Measurements from ENCODE around the gene SLC25A25. TPM values are rescaled to one million over a fixed set of nuclear protein-coding genes. Genes with fewer than 3 reads are reported as not detected.

The SLC25A25 gene
- total and polyA plus RNA-seq, 10 of the 15 experiments (the other 5 are each of a cell fraction or from before 2014, with no cell fraction given), result 0.04 to 17.1 (median 12.4) TPM; not detected in 1

DNA sequence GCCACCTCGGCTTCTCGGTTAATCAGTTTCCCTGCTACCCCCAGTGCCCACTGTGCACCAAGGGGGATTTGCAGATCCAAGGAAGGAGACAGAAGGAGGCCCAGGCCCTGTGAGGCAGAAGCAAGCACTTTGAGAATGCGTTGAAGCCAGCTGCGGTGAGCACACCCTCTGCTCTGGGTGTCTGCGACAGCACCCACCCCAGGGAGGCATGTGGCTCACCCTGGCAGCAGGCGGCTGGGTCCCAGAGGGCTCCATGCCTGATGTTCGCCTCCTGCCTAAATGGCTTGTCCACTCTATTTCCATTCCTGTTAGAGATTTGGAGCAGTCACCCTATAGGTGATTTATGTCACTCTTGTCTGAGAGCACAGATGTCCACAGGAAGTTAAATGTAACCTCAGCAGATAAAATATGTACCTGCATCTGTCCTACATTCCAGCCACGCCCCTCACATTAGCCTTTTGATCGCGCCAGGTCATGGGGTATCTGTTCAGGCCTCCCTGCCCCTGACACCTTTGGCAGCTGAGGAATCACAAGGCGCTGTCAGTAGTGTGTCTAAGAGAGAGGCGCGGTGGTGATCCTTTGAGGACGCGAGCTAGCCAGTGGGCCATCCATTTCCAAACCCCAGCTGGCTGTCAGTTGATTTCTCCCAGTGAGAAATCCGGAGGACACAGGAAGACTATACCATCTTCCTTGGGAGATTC, 31.3 kb downstream of the SLC25A25 start:
- Histone ChIP-seq H3K79me2 (ENCODE audit: control insufficient read depth, insufficient read depth, low read length) (peaks cover 24% of the 10 kb centered on the region), H3K9ac (ENCODE audit: control insufficient read depth, insufficient read depth, low read length) (no peak overlapping the region), H2AFZ (ENCODE audit: control insufficient read depth, low read depth, low read length) (no peak overlapping the region), H3K4me1 (ENCODE audit: control insufficient read depth, insufficient read depth, low read length) (peaks cover 8% of the 10 kb centered on the region), H3K9me3 (replicated peaks; ENCODE audit: control insufficient read depth, insufficient read depth, low read length) (no peaks in the 10 kb centered on the region), H3K27ac (ENCODE audit: control insufficient read depth, insufficient read depth) (no peak overlapping the region), H3K4me2 (ENCODE audit: control insufficient read depth, insufficient read depth) (no peak overlapping the region), H3K4me3 (no peak overlapping the region), H3K36me3 (ENCODE audit: control insufficient read depth in 2 of 2, insufficient read depth in 2 of 2, low read length in 1 of 2) (peaks cover 25 to 29% of the 10 kb centered on the region in 2 experiments; a peak in 3 of 4 replicates), H3K27me3 (replicated peaks in 1 of 2; ENCODE audit: control insufficient read depth in 2 of 2, insufficient read depth in 2 of 2, low read length in 1 of 2) (no peaks in the 10 kb centered on the region), H4K20me1 (ENCODE audit: control insufficient read depth, insufficient read depth) (peaks cover 3% of the 10 kb centered on the region; the same call in 1 of the 2 replicates)
- DNase-seq (ENCODE audit: low read depth, low spot score) (no peak), FAIRE-seq (no peak), ATAC-seq (no peak)
- ChIA-PET SMC1A (ENCODE audit: uncharacterized antibody, unreplicated experiment) (interaction anchor here (1.1 to 1.3 kb wide), 2 partner anchors 8 to 144 kb away, joined by 4 read pairs; no protein-coding TSS in a partner anchor), POLR2A (interaction anchor here (0.6 kb wide), 1 partner anchor 328 kb away, joined by 3 read pairs; no protein-coding TSS in a partner anchor), RAD21 (ENCODE audit: unreplicated experiment) (interaction anchor here (1.2 kb wide), 1 partner anchor 32 kb away, joined by 3 read pairs; the partner anchor contains the start of genes NAIF1 and SLC25A25), CTCF (interaction anchor here (1.4 to 2.3 kb wide), 3 partner anchors 16 to 156 kb away, joined by 5 to 10 read pairs (median 5); no protein-coding TSS in a partner anchor)
- in situ Hi-C loops (cut with MboI) (no loop called here), intact Hi-C loops (cut with micrococcal nuclease; ENCODE audit: unreplicated experiment) (no loop called here)
- 98% methylated on average over 16 of the region's 16 CpGs for WGBS (ENCODE audit: insufficient coverage, insufficient replicate concordance, low lambda C conversion rate, missing lambda C conversion rate)
- no TSS peak for BruUV-seq (replicated peaks)
- TF ChIP-seq RUNX3 (IDR thresholded peaks at IDR 0.05; ENCODE audit: low read length) (no peak), SREBF1 (IDR thresholded peaks at IDR 0.05; ENCODE audit: low read length) (no peak), CBX3 (IDR thresholded peaks at IDR 0.05; ENCODE audit: borderline replicate concordance, low read depth) (no peak), SIX5 (IDR thresholded peaks at IDR 0.05; ENCODE audit: low read depth, low read length, severe bottlenecking) (no peak), TCF12 (IDR thresholded peaks at IDR 0.05; ENCODE audit: low read depth, low read length) (no peak), ATF7 (IDR thresholded peaks at IDR 0.05; ENCODE audit: low read depth) (no peak), MYB (IDR thresholded peaks at IDR 0.05; ENCODE audit: borderline replicate concordance, low read depth, low read length) (no peak), MYC (IDR thresholded peaks at IDR 0.05; ENCODE audit: insufficient read depth, insufficient read length, insufficient replicate concordance, low read length, severe bottlenecking) (no peak), EGR1 (IDR thresholded peaks at IDR 0.05; ENCODE audit: borderline replicate concordance in 1 of 2, low read depth in 2 of 2, low read length in 2 of 2) (no peak), ZNF274 (IDR thresholded peaks at IDR 0.05; ENCODE audit: insufficient read depth, insufficient read length) (no peak), ZZZ3 (IDR thresholded peaks at IDR 0.05; ENCODE audit: control insufficient read depth, insufficient read length, low read depth) (no peak)
- TF ChIP-seq, protein P1, sequence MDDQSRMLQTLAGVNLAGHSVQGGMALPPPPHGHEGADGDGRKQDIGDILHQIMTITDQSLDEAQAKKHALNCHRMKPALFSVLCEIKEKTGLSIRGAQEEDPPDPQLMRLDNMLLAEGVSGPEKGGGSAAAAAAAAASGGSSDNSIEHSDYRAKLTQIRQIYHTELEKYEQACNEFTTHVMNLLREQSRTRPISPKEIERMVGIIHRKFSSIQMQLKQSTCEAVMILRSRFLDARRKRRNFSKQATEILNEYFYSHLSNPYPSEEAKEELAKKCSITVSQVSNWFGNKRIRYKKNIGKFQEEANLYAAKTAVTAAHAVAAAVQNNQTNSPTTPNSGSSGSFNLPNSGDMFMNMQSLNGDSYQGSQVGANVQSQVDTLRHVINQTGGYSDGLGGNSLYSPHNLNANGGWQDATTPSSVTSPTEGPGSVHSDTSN (IDR thresholded peaks at IDR 0.05; ENCODE audit: insufficient replicate concordance, low read depth, low read length), result no peak
- TF ChIP-seq, protein P2, sequence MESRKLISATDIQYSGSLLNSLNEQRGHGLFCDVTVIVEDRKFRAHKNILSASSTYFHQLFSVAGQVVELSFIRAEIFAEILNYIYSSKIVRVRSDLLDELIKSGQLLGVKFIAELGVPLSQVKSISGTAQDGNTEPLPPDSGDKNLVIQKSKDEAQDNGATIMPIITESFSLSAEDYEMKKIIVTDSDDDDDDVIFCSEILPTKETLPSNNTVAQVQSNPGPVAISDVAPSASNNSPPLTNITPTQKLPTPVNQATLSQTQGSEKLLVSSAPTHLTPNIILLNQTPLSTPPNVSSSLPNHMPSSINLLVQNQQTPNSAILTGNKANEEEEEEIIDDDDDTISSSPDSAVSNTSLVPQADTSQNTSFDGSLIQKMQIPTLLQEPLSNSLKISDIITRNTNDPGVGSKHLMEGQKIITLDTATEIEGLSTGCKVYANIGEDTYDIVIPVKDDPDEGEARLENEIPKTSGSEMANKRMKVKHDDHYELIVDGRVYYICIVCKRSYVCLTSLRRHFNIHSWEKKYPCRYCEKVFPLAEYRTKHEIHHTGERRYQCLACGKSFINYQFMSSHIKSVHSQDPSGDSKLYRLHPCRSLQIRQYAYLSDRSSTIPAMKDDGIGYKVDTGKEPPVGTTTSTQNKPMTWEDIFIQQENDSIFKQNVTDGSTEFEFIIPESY (IDR thresholded peaks at IDR 0.05), result no peak
- TF ChIP-seq, protein P3, sequence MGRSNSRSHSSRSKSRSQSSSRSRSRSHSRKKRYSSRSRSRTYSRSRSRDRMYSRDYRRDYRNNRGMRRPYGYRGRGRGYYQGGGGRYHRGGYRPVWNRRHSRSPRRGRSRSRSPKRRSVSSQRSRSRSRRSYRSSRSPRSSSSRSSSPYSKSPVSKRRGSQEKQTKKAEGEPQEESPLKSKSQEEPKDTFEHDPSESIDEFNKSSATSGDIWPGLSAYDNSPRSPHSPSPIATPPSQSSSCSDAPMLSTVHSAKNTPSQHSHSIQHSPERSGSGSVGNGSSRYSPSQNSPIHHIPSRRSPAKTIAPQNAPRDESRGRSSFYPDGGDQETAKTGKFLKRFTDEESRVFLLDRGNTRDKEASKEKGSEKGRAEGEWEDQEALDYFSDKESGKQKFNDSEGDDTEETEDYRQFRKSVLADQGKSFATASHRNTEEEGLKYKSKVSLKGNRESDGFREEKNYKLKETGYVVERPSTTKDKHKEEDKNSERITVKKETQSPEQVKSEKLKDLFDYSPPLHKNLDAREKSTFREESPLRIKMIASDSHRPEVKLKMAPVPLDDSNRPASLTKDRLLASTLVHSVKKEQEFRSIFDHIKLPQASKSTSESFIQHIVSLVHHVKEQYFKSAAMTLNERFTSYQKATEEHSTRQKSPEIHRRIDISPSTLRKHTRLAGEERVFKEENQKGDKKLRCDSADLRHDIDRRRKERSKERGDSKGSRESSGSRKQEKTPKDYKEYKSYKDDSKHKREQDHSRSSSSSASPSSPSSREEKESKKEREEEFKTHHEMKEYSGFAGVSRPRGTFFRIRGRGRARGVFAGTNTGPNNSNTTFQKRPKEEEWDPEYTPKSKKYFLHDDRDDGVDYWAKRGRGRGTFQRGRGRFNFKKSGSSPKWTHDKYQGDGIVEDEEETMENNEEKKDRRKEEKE (IDR thresholded peaks at IDR 0.05), result no peak

Data from GM12878 (cell line).